H1 (cell line): ENCODE data around the gene ADCY2. TPM values are rescaled to one million over a fixed set of nuclear protein-coding genes. Genes with fewer than 3 reads are reported as not detected.

Experiments
- CTCF ChIA-PET: fragments of 300-600 bp; sonication (Branson Sonifier 250); formaldehyde crosslinking; loops from one replicate; lab custom pipeline; 2021; ENCODE audit not compliant: partially characterized antibody; lab: Charles Lee
- POLR2A ChIA-PET: fragments of 300-600 bp; sonication (Branson Sonifier 250); formaldehyde crosslinking; loops from one replicate; lab custom pipeline; 2021; ENCODE audit warnings: inconsistent platforms; ENCODE audit not compliant: partially characterized antibody; lab: Charles Lee
- DNase-seq, 2 experiments: peaks; one replicate each; pipeline versions ENCODE4 v3.0.0 to v3.0.0-alpha.2; 2010 to 2022; ENCODE audit warnings: low spot score in 2 of 2, low read depth in 1 of 2, mixed read lengths in 1 of 2
- FAIRE-seq: peaks from 2 replicates; lab custom pipeline; 2011; peaks lifted over from hg19 to GRCh38; lab: Jason Lieb, UNC
- H2AFZ ChIP-seq: 2 replicates; pipeline ENCODE4 v1.8.1; 2012; ENCODE audit warnings: low read length, inconsistent platforms
- H2AK5ac ChIP-seq: 2 replicates; pipeline ENCODE4 v1.6.1; 2013; ENCODE audit warnings: low read depth, low read length
- H2BK120ac ChIP-seq: replicated peaks from 2 replicates; pipeline ENCODE3; 2013; ENCODE audit warnings: low read depth, low read length, inconsistent platforms
- H2BK12ac ChIP-seq: 2 replicates; pipeline ENCODE4 v1.6.1; 2013; ENCODE audit warnings: low read depth, low read length
- H2BK15ac ChIP-seq: 2 replicates; pipeline ENCODE4 v1.6.1; 2013; ENCODE audit warnings: low read length
- H2BK20ac ChIP-seq: 2 replicates; pipeline ENCODE4 v1.6.1; 2013; ENCODE audit warnings: low read length
- H2BK5ac ChIP-seq: 2 replicates; pipeline ENCODE4 v1.6.1; 2013; ENCODE audit warnings: low read depth, low read length
- H3K14ac ChIP-seq: 2 replicates; pipeline ENCODE4 v1.6.1; 2013; ENCODE audit warnings: inconsistent platforms; ENCODE audit not compliant: insufficient read length
- H3K18ac ChIP-seq: 2 replicates; pipeline ENCODE4 v1.6.1; 2013; ENCODE audit warnings: low read length; ENCODE audit errors: extremely low read depth
- H3K23ac ChIP-seq: 2 replicates; pipeline ENCODE4 v1.6.1; 2013; ENCODE audit warnings: inconsistent platforms; ENCODE audit not compliant: insufficient read length
- H3K23me2 ChIP-seq: 2 replicates; pipeline ENCODE4 v1.6.1; 2013; ENCODE audit warnings: low read depth, low read length
- H3K27ac ChIP-seq: 2 replicates; pipeline ENCODE4 v1.6.1; 2011; ENCODE audit warnings: low read depth, low read length, inconsistent platforms
- H3K27me3 ChIP-seq, 4 experiments: replicated peaks in 1 of 4; 1 replicate in 1 of 4; 2 replicates in 3 of 4; pipeline versions ENCODE4 v1.6.1 to v1.8.1; 2011 to 2013; ENCODE audit warnings: low read length in 3 of 4, mild to moderate bottlenecking in 3 of 4, inconsistent platforms in 2 of 4, mixed read lengths in 2 of 4, moderate library complexity in 1 of 4; ENCODE audit not compliant: control insufficient read depth in 3 of 4, insufficient read depth in 3 of 4; ENCODE audit errors: extremely low read depth in 1 of 4
- H3K36me3 ChIP-seq, 4 experiments: 2 replicates each; pipeline versions ENCODE4 v1.6.1 to v1.8.1; 2011 to 2013; ENCODE audit warnings: mild to moderate bottlenecking in 4 of 4, low read length in 3 of 4, moderate library complexity in 2 of 4, control low read depth in 1 of 4, inconsistent platforms in 1 of 4; ENCODE audit not compliant: insufficient read depth in 4 of 4, control insufficient read depth in 2 of 4
- H3K4ac ChIP-seq: replicated peaks from 2 replicates; pipeline ENCODE3; 2013; ENCODE audit warnings: low read length, low read depth, mixed read lengths, inconsistent platforms; ENCODE audit not compliant: insufficient read length
- H3K4me1 ChIP-seq, 4 experiments: replicated peaks in 1 of 4; 1 replicate in 1 of 4; 2 replicates in 3 of 4; pipeline versions ENCODE4 v1.6.1 to v1.8.1; 2011 to 2013; ENCODE audit warnings: low read length in 3 of 4, inconsistent platforms in 2 of 4, mixed read lengths in 1 of 4; ENCODE audit not compliant: insufficient read depth in 4 of 4, control insufficient read depth in 3 of 4
- H3K4me2 ChIP-seq, 2 experiments: 2 replicates each; pipeline versions ENCODE4 v1.6.1 to v1.8.1; 2011 to 2013; ENCODE audit warnings: low read depth in 2 of 2, low read length in 2 of 2, control low read depth in 1 of 2, inconsistent platforms in 1 of 2, mild to moderate bottlenecking in 1 of 2; ENCODE audit not compliant: insufficient read depth in 1 of 2
- H3K4me3 ChIP-seq, 4 experiments: fragments of 200-600, 300-600 bp in 1 of 4; sonication (generic), shearing (Covaris generic), sonication (Bioruptor Twin) in 1 of 4; 2 replicates each; pipeline versions ENCODE4 v1.5.1 to v1.8.1; 2011 to 2016; ENCODE audit warnings: low read length in 4 of 4, low read depth in 3 of 4, control low read depth in 2 of 4, inconsistent platforms in 2 of 4, mild to moderate bottlenecking in 2 of 4, mixed read lengths in 1 of 4, moderate library complexity in 1 of 4; ENCODE audit not compliant: insufficient read depth in 2 of 4; ENCODE audit errors: extremely low read depth in 1 of 4
- H3K56ac ChIP-seq: replicated peaks from 2 replicates; pipeline ENCODE3; 2013; ENCODE audit warnings: low read depth, mild to moderate bottlenecking, mixed read lengths, low read length, inconsistent platforms; ENCODE audit not compliant: insufficient read length
- H3K79me1 ChIP-seq: 2 replicates; pipeline ENCODE4 v1.6.1; 2013; ENCODE audit warnings: low read depth, low read length, control low read depth
- H3K79me2 ChIP-seq, 2 experiments: 2 replicates each; pipeline versions ENCODE4 v1.6.1 to v1.8.1; 2012 to 2013; ENCODE audit warnings: low read length in 2 of 2, mild to moderate bottlenecking in 2 of 2, inconsistent platforms in 1 of 2; ENCODE audit not compliant: insufficient read depth in 2 of 2, control insufficient read depth in 1 of 2
- H3K9ac ChIP-seq, 4 experiments: replicated peaks in 1 of 4; 1 replicate in 1 of 4; 2 replicates in 3 of 4; pipeline versions ENCODE4 v1.6.1 to v1.8.1; 2011 to 2013; ENCODE audit warnings: low read depth in 3 of 4, low read length in 3 of 4, control low read depth in 2 of 4, mild to moderate bottlenecking in 2 of 4, moderate library complexity in 2 of 4, inconsistent platforms in 1 of 4; ENCODE audit errors: extremely low read depth in 1 of 4
- H3K9me3 ChIP-seq, 2 experiments: 2 replicates each; pipeline versions ENCODE4 v1.6.1 to v1.8.1; 2012 to 2013; ENCODE audit warnings: mild to moderate bottlenecking in 2 of 2, moderate library complexity in 2 of 2, control low read depth in 1 of 2, inconsistent platforms in 1 of 2, low read depth in 1 of 2, low read length in 1 of 2, mixed read lengths in 1 of 2; ENCODE audit not compliant: insufficient read depth in 2 of 2
- H4K20me1 ChIP-seq, 2 experiments: replicated peaks in 1 of 2; 2 replicates each; pipeline versions ENCODE3 to v1.8.1; 2011 to 2013; ENCODE audit warnings: inconsistent platforms in 2 of 2, low read length in 2 of 2, mild to moderate bottlenecking in 1 of 2; ENCODE audit not compliant: insufficient read depth in 2 of 2, control insufficient read depth in 1 of 2
- H4K5ac ChIP-seq: 2 replicates; pipeline ENCODE4 v1.6.1; 2013; ENCODE audit warnings: low read length, low read depth, mixed read lengths, inconsistent platforms; ENCODE audit not compliant: insufficient read length
- H4K8ac ChIP-seq: 2 replicates; pipeline ENCODE4 v1.8.0; 2013; ENCODE audit warnings: mild to moderate bottlenecking, moderate library complexity, low read length, inconsistent platforms; ENCODE audit not compliant: insufficient read depth; ENCODE audit errors: extremely low read depth
- H4K91ac ChIP-seq: replicated peaks from 2 replicates; pipeline ENCODE3; 2013; ENCODE audit warnings: low read length, mixed read lengths, inconsistent platforms; ENCODE audit not compliant: insufficient read length
- JUN ChIP-seq: IDR thresholded peaks from 2 replicates; pipeline ENCODE4 v1.6.1; 2011; ENCODE audit warnings: low read depth, mild to moderate bottlenecking, improper control_type of control experiment, low read length
- NANOG ChIP-seq: IDR thresholded peaks from 2 replicates; pipeline ENCODE4 v1.6.1; 2011; ENCODE audit warnings: low read length, low read depth, mild to moderate bottlenecking, inconsistent platforms; ENCODE audit not compliant: insufficient read depth, poor library complexity, severe bottlenecking
- NRF1 ChIP-seq: IDR thresholded peaks from 2 replicates; pipeline ENCODE4 v1.6.1; 2011; ENCODE audit warnings: mild to moderate bottlenecking, low read depth, low read length, improper control_type of control experiment
- RXRA ChIP-seq: IDR thresholded peaks from 2 replicates; pipeline ENCODE4 v1.6.1; 2011; ENCODE audit warnings: low read depth, mild to moderate bottlenecking, low read length, moderate library complexity; ENCODE audit not compliant: insufficient read depth
- SIN3A ChIP-seq, 2 experiments: IDR thresholded peaks in 1 of 2; conservative IDR thresholded peaks in 1 of 2; 2 replicates each; pipeline ENCODE4 v1.6.1; 2011 to 2012; ENCODE audit warnings: low read length in 2 of 2, improper control_type of control experiment in 1 of 2, low read depth in 1 of 2, mild to moderate bottlenecking in 1 of 2
- SP2 ChIP-seq: IDR thresholded peaks from 2 replicates; pipeline ENCODE4 v1.6.1; 2012; ENCODE audit warnings: mild to moderate bottlenecking, low read length, inconsistent platforms
- ZNF274 ChIP-seq: IDR thresholded peaks from 2 replicates; pipeline ENCODE4 v1.7.0; 2012; ENCODE audit warnings: low read length, borderline replicate concordance; ENCODE audit errors: extremely low read depth
- WGBS, 2 experiments: shearing (Covaris generic) in 1 of 2; methylation state at CpG; one replicate each; pipeline versions ENCODE4 v1.1.6 to v1.1.7; 2013 to 2015; ENCODE audit warnings: low lambda C conversion rate in 2 of 2, mixed read lengths in 2 of 2, inconsistent platforms in 1 of 2, low coverage in 1 of 2, missing lambda C conversion rate in 1 of 2; ENCODE audit not compliant: insufficient replicate concordance in 2 of 2, insufficient coverage in 1 of 2, insufficient read length in 1 of 2; ENCODE audit errors: extremely low coverage in 1 of 2, missing lambda C conversion rate in 1 of 2; 5-methylcytosine and 5-hydroxymethylcytosine counted together
- polyA plus RNA-seq, 7 experiments: library from polyadenylated mRNA; depleted of rRNA in 3 of 7; stranded (reverse) in 5 of 7; unstranded in 2 of 7; fragments of >200 nt in 5 of 7; fragments of 200-250 nt in 2 of 7; gene quantifications; 1 replicate in 5 of 7; 2 replicates in 1 of 7; 4 replicates in 1 of 7; pipeline versions ENCODE4 v1.2.1 to v1.2.3, GENCODE V29; 2011 to 2013; ENCODE audit warnings: missing spikeins in 2 of 7, mixed read lengths in 2 of 7
- total RNA-seq: library from RNA; stranded (reverse); fragmentation: NEBNext Ultra II Directional; extraction: Animal tissue kit (Norgen Biotek cat#: 25700); gene quantifications from 2 replicates; pipeline ENCODE4 v1.2.1, GENCODE V29; 2021

ADCY2 gene
- total and polyA plus RNA-seq, 2 of the 8 experiments (the other 6 are each of a cell fraction or from before 2014, with no cell fraction given): 35.8 to 122 TPM

GRCh38 chr5:7628820-7629219 is 232.9 kb downstream of the ADCY2 start:
- Histone ChIP-seq H3K14ac (no peak overlapping the region), H3K4ac (no peak overlapping the region), H3K79me2 (no peaks in the 10 kb centered on the region; a peak in 2 of 4 replicates), H3K79me1 (no peaks in the 10 kb centered on the region; the same call in 1 of the 2 replicates), H2BK15ac (no peak overlapping the region), H3K18ac (no peak overlapping the region), H4K91ac (no peak overlapping the region), H3K4me2 (no peak overlapping the region), H4K5ac (no peak overlapping the region), H3K4me3 (no peak overlapping the region), H2AFZ (no peak overlapping the region), H3K23me2 (no peaks in the 10 kb centered on the region), H3K4me1 (no peaks in the 10 kb centered on the region), H3K56ac (no peak overlapping the region), H4K8ac (no peak overlapping the region), H2BK20ac (no peak overlapping the region), H3K9me3 (no peaks in the 10 kb centered on the region), H2BK12ac (no peak overlapping the region), H3K9ac (no peak overlapping the region), H3K23ac (no peak overlapping the region), H2BK120ac (no peak overlapping the region), H4K20me1 (peaks cover 0 to 1% of the 10 kb centered on the region in 2 experiments), H2BK5ac (no peak overlapping the region), H3K36me3 (peaks cover 0 to 42% (median 12%) of the 10 kb centered on the region in 4 experiments; a peak in 7 of 8 replicates), H3K27me3 (no peaks in the 10 kb centered on the region), H2AK5ac (no peak overlapping the region), H3K27ac (no peak overlapping the region)
- ChIA-PET POLR2A (interaction anchor here (1.8 kb wide), 1 partner anchor 10 kb away, joined by 8 read pairs; no protein-coding TSS in a partner anchor), CTCF (interaction anchor here (1.5 kb wide), 1 partner anchor 19 kb away, joined by 4 read pairs; no protein-coding TSS in a partner anchor)
- no peak for DNase-seq
- FAIRE-seq: no peak
- WGBS, 2 experiments: 96% methylated on average over 5 of the region's 5 CpGs; no CpG with 5 or more reads in 1 of the 2 experiments
- TF ChIP-seq NANOG (no peak), RXRA (no peak), SP2 (no peak), SIN3A (conservative IDR thresholded peaks at IDR 0.05 in 1 of 2, IDR thresholded peaks at IDR 0.05 in 1 of 2; ENCODE audit: low read depth in 1 of 2, low read length in 2 of 2) (no peak), ZNF274 (no peak), NRF1 (no peak), JUN (no peak)
